Epithelial cell of umbilical artery (primary cell): ENCODE measurements around the gene CYP4F12. TPM values are rescaled to one million over a fixed set of nuclear protein-coding genes. Genes with fewer than 3 reads are reported as not detected.

Source experiments
- total RNA-seq: library from RNA; depleted of rRNA; stranded (reverse); fragments of >200 nt; gene quantifications from 2 replicates; pipeline ENCODE4 v1.2.3, GENCODE V29; 2014

The CYP4F12 gene
- not detected in 2 replicates for total RNA-seq

DNA sequence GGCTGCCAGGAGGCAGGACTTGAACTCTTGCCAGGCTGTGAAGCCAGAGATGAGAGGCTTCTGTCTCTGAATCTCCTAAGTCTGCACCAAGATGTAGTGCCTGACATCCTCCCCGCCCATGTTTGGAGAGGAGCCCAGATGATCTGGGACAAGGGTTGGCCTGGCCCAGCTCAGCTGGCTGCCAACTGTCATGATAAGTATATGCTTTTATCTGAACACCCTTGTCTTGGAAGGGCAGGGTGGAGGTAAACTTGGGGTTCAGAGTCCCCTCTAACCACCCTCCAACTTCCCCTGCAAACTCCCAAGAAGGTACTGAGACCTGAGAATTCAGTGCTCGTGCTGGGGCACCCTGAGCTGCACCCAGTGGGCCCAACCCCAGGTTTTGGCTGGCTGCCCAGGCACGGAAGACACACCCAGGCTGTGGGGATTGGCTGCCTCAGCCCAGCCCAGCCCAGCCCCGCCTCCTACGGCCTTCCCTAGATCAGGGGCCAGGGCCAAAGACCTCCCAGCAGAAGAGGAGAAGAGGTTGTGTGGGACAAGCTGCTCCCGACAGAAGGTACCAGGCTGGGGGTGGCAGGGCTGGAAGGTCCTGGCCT, at the start of gene CYP4F12:
Gene CYP4F12 (plus strand): TSS at position 508 of the 596 bp plus-strand sequence. CDS start 443 bp downstream, outside the sequence.

GRCh38 chr19:15640294-15640903, 32.5 kb upstream of the CYP4F12 start, which contains the start of gene CYP4F3:
TSS of gene CYP4F3 (plus strand) at chr19:15640897. CDS start at chr19:15641416, 519 bp downstream.

GRCh38 chr19:15727724-15728123, 54.8 kb downstream of the CYP4F12 start, which contains the start of gene OR10H2:
TSS of gene OR10H2 (plus strand) at chr19:15728024. CDS start at chr19:15728044, 20 bp downstream.

DNA sequence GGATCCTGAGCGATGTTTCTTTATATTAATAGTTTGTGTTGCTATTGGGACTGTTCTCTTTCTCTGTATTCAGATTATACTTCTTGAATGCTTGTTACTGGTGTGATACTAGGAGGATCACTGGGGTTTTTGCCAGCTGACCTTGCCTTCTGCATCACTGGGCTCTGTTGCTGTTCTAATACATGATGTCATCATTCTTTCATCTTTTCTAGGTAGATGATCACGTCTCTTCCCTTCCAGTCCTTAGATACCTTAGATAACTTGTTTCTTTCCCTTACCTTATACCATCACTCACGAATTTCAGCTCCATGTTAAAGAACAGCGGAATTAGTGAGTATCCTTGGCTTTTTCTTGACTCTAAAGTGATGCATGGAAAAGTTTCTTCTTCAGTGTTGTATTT, 64.8 kb downstream of the CYP4F12 start, which contains the start of gene OR10H3:
Gene OR10H3 (plus strand): TSS at position 264 of the 400 bp plus-strand sequence. CDS start 3,408 bp downstream, outside the sequence.

Other genes starting within 250 kb of the CYP4F12 start
- gene WIZ, start 223.1 kb upstream of the CYP4F12 start, total RNA-seq: 4.0 and 5.2 TPM in 2 replicates
- 2.1 and 2.9 TPM in 2 replicates for gene RASAL3, start 208.5 kb upstream of the CYP4F12 start, total RNA-seq
- gene PGLYRP2, start 193.6 kb upstream of the CYP4F12 start, total RNA-seq: not detected in 2 replicates
- not detected in 2 replicates for gene CYP4F22, start 164.6 kb upstream of the CYP4F12 start, total RNA-seq
- gene CYP4F8, start 57.9 kb upstream of the CYP4F12 start, total RNA-seq: not detected in 2 replicates
- not detected in 2 replicates for gene CYP4F3, start 32.2 kb upstream of the CYP4F12 start, total RNA-seq
- gene OR10H2, start 54.9 kb downstream of the CYP4F12 start, total RNA-seq: not detected in 2 replicates
- gene OR10H3, start 64.9 kb downstream of the CYP4F12 start, total RNA-seq: not detected in 2 replicates
- gene OR10H5, start 114.6 kb downstream of the CYP4F12 start, total RNA-seq: not detected in 2 replicates
- not detected in 2 replicates for gene OR10H1, start 142.6 kb downstream of the CYP4F12 start, total RNA-seq
- gene CYP4F2, start 225.0 kb downstream of the CYP4F12 start, total RNA-seq: not detected in 2 replicates